ENCODE data around the gene SP140L.
"Not testable (repeated sequence)": the region's sequence is repeated elsewhere in the genome, so short reads cannot be mapped to it uniquely, and the experiment has no call there.

SP140L gene

GRCh38 chr2:230418341-230419016 lies 91.5 kb downstream of the SP140L start:
- peak; percentile 57 for DNase-seq (ENCODE audit: low spot score)

GRCh38 chr2:230419181-230419580 lies 92.2 kb downstream of the SP140L start:
- no peak for DNase-seq (ENCODE audit: low spot score)

GRCh38 chr2:230422149-230422548 lies 95.2 kb downstream of the SP140L start:
- no peak for DNase-seq (ENCODE audit: low spot score)

DNA sequence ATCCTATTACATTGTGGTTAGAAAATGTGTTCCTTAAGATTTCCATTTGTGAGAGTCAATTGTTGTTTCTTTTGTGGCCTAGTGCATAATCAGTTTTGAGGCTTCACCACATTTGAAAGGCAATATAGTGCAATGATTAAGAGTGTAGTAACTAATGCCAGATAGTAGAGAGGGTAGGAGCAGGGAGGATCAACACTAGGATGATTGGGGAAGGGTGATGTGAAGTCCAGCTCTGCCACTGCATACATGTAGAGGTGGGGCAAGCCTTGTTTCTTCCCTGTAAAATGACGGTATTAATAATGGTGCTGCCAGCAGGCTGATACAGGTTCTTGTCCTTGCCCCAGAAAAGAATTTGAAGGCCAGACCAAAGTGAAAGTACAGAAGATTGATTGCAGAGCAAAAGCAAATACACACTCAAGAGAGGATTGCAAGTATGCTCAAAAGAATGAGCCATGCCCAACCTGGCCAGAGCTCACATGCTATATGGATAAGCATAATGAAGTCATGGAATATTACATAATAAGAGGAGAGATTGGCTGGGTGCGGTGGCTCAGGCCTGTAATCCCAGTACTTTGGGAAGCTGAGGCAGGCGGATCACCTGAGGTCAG lies 97.0 kb downstream of the SP140L start:
- DNase-seq (ENCODE audit: low spot score) = no peak

DNA sequence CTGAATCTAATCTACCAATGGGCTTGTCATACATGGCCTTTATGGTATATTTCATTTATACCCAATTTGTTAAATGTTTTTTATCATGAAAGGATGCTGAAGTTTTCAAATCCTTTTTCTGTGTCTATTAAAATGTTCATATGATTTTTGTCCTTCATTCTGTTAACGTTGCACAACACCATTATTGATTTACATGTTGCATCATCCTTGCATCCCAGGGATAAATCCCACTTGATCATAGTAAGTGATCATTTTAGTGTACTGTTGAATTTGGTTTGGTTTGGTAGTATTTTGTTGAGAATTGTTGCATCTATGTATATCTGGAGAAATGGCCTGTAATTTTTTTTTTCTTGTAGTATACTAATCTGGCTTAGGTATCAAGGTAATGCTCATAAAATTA lies 98.4 kb downstream of the SP140L start:
- DNase-seq (ENCODE audit: low spot score) = no peak

DNA sequence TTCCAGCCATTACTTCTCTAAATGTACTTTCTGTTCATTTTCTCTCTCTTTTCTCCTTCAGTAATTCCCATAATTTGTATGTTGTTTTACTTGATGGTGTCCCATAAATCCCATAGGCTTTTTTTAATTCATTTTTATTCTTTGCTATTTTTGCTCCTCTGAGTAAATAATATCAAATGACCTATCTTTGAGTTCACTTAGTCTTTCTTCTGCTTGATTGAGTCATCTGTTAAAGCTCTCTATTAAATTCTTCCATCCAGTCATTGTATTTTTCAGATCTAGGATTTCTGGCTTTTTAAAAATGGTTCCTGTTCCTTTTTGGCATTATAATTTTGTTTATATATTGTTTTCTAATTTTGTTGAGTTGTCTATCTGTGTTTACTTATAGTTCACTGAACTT lies 102.5 kb downstream of the SP140L start:
- DNase-seq (ENCODE audit: low spot score) = no peak

DNA sequence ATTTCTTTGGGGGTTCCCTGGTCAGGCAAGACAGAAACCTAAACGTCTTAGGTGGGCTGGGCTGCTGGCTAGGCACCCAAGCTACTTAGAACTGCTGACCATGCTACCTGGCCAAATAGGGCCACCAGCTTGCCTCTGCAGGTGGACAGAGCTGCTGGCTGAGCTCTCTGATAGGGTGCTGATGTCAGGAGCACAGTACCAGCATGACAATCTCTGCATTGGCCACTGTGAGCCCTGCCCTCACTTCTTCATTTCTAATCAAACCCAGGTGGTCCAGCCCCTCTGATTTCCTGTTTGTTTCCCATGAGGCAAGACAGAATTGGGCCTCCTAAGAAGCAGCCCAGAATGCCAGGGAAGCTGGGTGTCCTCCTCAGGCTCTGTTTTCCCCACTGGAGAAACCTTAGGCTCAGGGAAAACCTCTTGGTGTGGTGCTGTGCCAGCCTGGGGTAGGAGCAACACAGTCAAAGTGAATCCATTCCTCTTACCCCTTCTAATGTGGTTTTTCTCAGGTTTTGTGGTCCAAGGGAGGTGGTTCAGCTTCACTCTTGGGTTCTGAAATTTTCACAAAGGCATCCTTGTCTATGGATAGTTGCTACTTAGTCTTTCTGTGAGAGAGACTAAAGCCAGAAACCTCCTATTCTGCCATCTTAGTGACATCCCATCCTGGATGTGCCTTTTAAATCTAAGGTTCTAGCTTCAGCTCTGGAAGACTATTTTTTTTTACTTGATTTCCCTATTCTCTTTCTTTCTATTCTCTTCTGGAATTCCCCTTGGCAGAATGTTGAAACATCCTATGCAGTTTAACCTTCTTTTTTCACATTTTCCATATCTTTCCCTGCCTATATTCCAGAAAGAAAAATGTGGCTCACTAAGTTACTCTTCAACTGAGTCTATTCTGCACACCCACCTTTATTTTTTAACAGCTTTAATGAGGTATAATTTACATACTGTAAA lies 104.2 kb downstream of the SP140L start:
- DNase-seq (ENCODE audit: low spot score) = no peak

DNA sequence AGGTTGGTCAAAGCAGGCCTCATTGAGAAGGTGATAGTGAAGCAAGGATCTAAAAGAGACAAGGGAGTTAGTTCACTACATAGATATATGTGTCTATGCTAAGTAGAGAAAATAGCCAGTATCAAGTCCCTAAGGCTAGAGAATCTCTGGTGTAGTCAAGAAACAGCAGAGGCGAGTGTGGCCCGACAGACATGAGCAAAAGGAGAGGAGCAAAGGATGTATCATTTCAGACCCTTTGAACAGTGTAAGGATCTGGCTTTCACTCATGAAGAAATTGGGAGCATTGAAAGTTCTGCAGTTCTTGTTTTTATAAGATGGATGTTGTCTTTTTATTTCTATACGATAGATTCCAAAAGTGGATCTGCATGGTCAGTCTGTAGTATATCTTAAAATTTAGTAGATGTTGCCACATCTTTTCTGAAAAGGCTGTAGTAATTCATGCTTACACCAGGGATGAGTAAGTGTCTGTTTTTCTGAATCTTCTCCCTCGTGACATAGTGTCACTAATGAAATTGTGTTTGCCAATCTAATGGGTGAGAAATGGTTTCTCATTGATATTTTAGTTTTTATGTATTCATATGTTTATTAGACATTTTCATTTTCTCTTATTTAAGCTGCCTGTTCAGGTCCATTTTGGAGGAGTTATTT lies 107.8 kb downstream of the SP140L start:
- no peak for DNase-seq (ENCODE audit: low spot score)

DNA sequence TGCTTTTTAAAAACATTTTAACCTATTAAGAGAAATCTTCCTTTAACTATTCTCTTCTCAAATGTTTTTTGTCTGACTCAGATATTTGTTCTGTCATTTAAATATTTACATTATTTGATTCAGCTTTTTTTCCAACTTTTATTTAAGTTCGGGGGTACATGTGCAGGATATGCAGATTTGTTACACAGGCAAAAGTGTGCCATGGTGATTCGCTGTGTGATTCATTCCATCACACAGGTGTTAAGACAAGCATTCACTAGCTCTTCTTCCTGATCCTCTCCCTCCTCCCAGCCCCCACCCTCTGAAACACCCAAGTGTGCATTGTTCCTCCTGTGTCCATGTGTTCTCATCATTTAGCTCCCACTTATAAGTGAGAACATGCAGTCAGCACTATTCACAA lies 108.4 kb downstream of the SP140L start:
- DNase-seq (ENCODE audit: low spot score) = no peak

DNA sequence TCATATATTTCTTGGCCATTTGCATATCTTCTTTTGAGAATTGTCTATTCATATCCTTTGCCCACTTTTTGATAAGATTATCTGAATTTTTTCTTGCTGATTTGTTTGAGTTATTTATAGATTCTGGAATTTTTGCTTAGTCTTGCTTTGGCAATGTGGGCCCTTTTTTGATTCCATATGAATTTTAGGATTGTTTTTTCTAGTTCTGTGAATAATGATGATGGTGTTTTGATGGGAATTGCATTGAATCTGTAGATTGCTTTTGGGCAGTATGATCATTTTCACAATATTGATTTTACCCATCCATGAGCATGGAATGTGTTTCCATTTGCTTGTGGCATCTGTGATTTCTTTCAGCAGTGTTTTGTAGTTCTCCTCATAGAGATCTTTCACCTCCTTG lies 112.1 kb downstream of the SP140L start:
- not testable (repeated sequence) for DNase-seq (ENCODE audit: low spot score)

DNA sequence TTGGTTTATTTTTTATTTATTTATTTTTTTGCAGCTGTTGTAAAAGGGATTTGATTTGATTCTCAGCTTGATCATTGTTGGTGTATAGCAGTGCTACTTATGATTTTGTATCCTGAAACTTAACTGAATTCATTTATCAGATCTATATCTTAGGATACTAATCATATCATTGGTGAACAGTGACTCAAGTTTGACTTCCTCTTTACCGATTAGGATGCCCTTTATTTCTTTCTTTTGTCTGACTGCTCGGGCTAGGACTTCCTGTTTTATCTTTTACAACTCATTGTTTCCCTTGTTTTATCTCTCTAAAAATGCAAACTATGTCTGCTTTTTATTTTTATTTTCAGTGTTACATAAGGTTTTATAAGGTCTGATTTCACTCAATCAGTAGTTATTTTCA lies 112.6 kb downstream of the SP140L start:
- no peak for DNase-seq (ENCODE audit: low spot score)

GRCh38 chr2:230441227-230441897 lies 114.4 kb downstream of the SP140L start:
- DNase-seq (ENCODE audit: low spot score) = no peak

GRCh38 chr2:230443541-230443940 lies 116.5 kb downstream of the SP140L start:
- no peak for DNase-seq (ENCODE audit: low spot score)

GRCh38 chr2:230444832-230445231 lies 117.8 kb downstream of the SP140L start:
- DNase-seq (ENCODE audit: low spot score) = no peak

DNA sequence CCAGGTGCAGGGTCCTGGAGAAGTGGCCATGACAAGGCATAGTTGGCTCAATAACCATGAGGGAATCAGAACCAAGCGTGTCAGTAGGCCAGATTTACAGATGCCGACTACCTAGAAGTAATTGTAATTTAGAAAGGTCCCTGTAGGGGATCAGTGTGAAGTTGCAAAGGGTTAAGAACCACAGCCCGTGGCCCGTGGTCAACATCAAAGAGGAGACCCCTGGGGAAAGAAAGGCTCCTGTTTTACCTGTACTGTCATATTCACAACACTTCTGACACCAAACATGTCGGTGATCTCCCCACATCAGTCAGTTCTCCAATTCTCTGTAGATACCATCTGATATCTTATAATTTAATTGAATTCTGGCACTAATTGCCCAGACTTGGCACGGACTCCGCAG lies 120.0 kb downstream of the SP140L start:
- DNase-seq (ENCODE audit: low spot score) = no peak

DNA sequence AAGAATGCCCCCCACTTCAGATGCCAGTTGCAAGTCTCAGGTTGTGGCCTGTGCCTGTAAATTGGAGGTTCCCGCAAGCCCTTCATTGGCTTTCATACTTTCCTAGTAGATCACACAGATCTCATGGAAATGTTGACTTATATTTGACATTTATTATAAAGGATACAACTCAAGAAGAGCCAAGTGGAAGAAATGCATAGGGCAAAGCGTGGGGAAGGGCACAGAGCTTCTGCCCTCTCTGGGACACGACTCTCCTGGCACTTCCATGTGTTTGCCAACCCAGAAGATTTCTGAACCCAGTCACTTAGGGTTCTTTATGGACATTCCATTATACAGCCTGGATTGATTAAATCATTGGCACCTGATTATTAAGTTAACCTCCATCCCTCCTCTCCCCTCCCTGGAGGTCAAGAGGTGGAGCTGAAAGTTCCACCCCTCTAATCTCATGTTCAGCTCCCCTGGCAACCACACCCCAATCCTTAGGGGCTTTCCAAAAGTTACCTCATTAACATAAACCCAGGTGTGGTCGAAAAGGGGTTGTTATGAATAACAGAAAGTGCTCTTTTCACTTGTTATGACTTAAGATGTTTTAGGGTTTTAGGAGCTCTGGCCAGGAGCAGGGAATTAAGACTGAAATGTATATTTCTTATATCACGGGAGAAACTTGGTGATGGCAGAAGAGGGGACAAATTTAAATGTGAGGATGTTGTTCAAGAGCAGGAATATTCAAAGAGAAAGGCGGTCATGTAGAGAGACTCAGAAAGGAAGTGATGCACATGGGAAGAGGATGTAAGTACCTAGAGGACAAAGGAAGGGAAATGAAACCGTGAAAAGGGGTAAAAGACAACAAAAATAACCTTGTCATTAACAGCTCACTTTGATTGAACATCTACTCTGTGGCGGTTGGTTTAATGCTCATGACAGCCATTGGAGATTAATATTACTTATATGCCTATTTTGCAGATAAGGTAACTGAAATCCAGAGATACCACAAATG lies 120.8 kb downstream of the SP140L start:
- DNase-seq (ENCODE audit: low spot score) = no peak

DNA sequence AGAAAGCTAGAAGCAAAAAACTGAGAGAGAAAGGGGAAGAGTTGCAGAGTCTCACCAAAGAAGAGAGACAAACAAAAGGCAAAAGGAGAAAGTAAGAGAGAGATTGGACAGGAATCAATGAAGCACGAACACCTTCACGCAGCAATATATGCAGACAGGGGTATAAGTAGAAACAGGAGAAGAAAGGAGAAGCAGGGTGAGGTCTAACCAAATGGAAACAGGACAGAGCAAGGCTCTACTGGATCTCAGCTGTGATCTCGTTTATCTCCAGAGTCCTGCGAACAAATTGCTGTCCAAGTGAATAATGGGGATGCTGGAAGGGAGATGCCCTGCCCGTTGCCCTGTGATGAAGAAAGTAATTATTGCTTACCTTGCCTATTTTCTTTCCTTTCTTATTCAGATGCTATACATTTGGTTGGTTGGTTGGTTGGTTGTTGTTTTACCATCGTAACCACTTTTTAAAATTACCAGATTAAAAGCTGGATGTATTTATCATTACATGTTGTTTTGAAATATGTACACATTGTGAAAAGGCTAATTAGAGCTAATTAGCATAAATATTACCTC lies 123.0 kb downstream of the SP140L start:
- DNase-seq (ENCODE audit: low spot score) = no peak

DNA sequence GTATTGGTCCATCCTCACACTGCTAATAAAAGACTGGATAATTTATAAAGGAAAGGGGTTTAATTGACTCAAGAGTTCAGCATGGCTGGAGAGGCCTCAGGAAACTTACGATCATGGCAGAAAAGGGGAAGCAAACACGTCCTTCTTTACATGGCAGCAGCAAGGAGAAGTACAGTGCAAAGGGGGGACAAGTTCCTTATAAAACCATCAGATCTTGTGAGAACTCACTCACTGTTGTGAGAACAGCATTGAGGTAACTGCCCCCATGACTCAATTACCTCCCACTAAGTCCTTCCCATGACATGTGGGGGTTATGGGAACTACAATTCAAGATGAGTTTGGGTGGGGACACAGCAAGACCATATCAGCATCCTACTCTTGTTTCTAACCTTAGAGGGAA lies 126.0 kb downstream of the SP140L start:
- no peak for DNase-seq (ENCODE audit: low spot score)

Data from hepatic stellate cell (primary cell).